Heart left ventricle (tissue), 16 donors: ENCODE results near the gene RGMB. TPM values are rescaled to one million over a fixed set of nuclear protein-coding genes. Genes with fewer than 3 reads are reported as not detected.
A peak's percentile ranks its signal among the peaks of the same experiment; 100 is the strongest.

Experiments used
- ATAC-seq, 4 donors: fragments of 200-7000 bp; cut with Tn5 transposase; one replicate each; pipeline ENCODE4 v1.9.1; 2020 to 2022; ENCODE audit warnings: moderate library complexity in 4 of 4, mild to moderate bottlenecking in 3 of 4, moderate number of reproducible peaks in 1 of 4
- DNase-seq, 5 donors: peaks; one replicate each; pipeline ENCODE4 v3.0.0-alpha.2; 2020
- H3K27ac ChIP-seq, 12 donors: fragments of 200-600 bp; sonication (generic) in 4 of 12; one replicate each; pipeline versions ENCODE4 v1.5.0 to v1.8.0; 2016 to 2022; ENCODE audit warnings: mild to moderate bottlenecking in 2 of 12
- H3K27me3 ChIP-seq, 9 donors: fragments of 200-600 bp; sonication (generic) in 2 of 9; one replicate each; pipeline versions ENCODE4 v1.5.1 to v1.8.0; 2016 to 2022; ENCODE audit warnings: mild to moderate bottlenecking in 3 of 9
- H3K36me3 ChIP-seq, 9 donors: fragments of 200-600 bp; sonication (generic) in 2 of 9; one replicate each; pipeline versions ENCODE4 v1.5.0 to v1.8.0; 2018 to 2022; ENCODE audit warnings: mild to moderate bottlenecking in 2 of 9
- H3K4me1 ChIP-seq, 12 donors: fragments of 200-600 bp; sonication (generic) in 4 of 12; one replicate each; pipeline versions ENCODE4 v1.5.0 to v1.8.0; 2016 to 2022; ENCODE audit warnings: mild to moderate bottlenecking in 3 of 12
- H3K4me3 ChIP-seq, 12 donors: fragments of 200-600 bp; sonication (generic) in 4 of 12; one replicate each; pipeline versions ENCODE4 v1.5.0 to v1.8.0; 2017 to 2022; ENCODE audit warnings: mild to moderate bottlenecking in 9 of 12, moderate library complexity in 4 of 12
- H3K9me3 ChIP-seq, 12 donors: fragments of 200-600 bp; sonication (generic) in 4 of 12; one replicate each; pipeline versions ENCODE4 v1.5.0 to v1.8.0; 2016 to 2022; ENCODE audit warnings: mild to moderate bottlenecking in 1 of 12
- CTCF ChIP-seq, 12 donors: fragments of 200-600 bp; sonication (generic) in 4 of 12; IDR thresholded peaks; one replicate each; pipeline versions ENCODE4 v1.5.0 to v1.8.0; 2018 to 2022; ENCODE audit warnings: antibody characterized with exemption in 12 of 12, mild to moderate bottlenecking in 5 of 12
- POLR2A ChIP-seq, 2 donors: fragments of 450-650 bp; IDR thresholded peaks; one replicate each; pipeline ENCODE4 v1.6.1; 2017; ENCODE audit warnings: antibody characterized with exemption in 2 of 2, mild to moderate bottlenecking in 2 of 2, moderate library complexity in 2 of 2
- WGBS, 4 donors: extraction: QIAGEN DNeasy Blood & Tissue Kit in 2 of 4; methylation state at CpG; one replicate each; pipeline versions ENCODE4 v1.1.5 to v1.1.7; 2013 to 2018; 5-methylcytosine and 5-hydroxymethylcytosine counted together
- intact Hi-C, 10 donors: fragments of 100-400 bp; cut with DNase I; formaldehyde crosslinking; loops; one replicate each; pipeline versions ENCODE4 v1.11.1 to v1.14.2; 2022
- polyA plus RNA-seq, 2 donors: library from polyadenylated mRNA; stranded (reverse); fragments of 200-250 nt; gene quantifications; one replicate each; pipeline ENCODE4 v1.2.3, GENCODE V29; 2013
- total RNA-seq, 9 donors: library from RNA; depleted of rRNA in 2 of 9; stranded (reverse); fragments of >200 nt in 2 of 9; fragmentation: NEBNext Ultra II Directional in 3 of 9; extraction: Animal tissue kit (Norgen Biotek cat#: 25700) in 3 of 9; gene quantifications; one replicate each; pipeline versions ENCODE4 v1.1.0 to v1.2.4, GENCODE V29; 2016 to 2023
- donor health status: ischemic (EF 13 %, LVEDD 7.1; RV severe dilation, severe dysfunction).
- donor health status: healthy with polysubstance abuse.
- donor health status: DM: no; HTN: yes; CAD: no.
- donor health status: DM: no; HTN: no; CAD: no.
- donor health status: ischemic (EF 25% LVEDD 6.9; RV normal size, moderate dysfunction).
- donor health status: ischemic (EF 25% LVEDD 5.7; RV mildly dilated, moderate dysfunction).
- donor health status: healthy.
- donor health status: DM: yes; HTN: yes; CAD: no.
- donor health status: ischemic (EF 35%, LVEDD 5.7; RV mildly dilated, moderate dysfunction).
- donor health status: nonischemic (EF 11% LVEDD 7.7; RV severe dilation, severe dysfunction).
- donor health status: DM: yes; HTN: yes; CAD: no.
- donor health status: PGD.
- donor health status: ischemic (EF 29% LVEDD 5.4; RV normal size, mild dysfunction).
- donor health status: nonischemic (EF 23%, LVEDD 6.1; RV moderate dilation, normal function).

RGMB gene
- total and polyA plus RNA-seq, 11 donors: 2.0 to 42.2 (median 16.1) TPM

GRCh38 chr5:98775246-98776065 lies 2.0 kb downstream of the RGMB start:
- peaks cover 0 to 11% (median 4%) of the 10 kb centered on the region in 9 donors for H3K36me3 ChIP-seq
- intact Hi-C loops: loop anchor here in 3 of 10 donors (5.0 to 10.0 kb wide), 4 partner anchors 169 to 1593 kb away; partner anchors contain the start of gene RIOK2 (in 1 of the 3)
- H3K9me3 ChIP-seq: no peaks in the 10 kb centered on the region
- H3K4me3 ChIP-seq: peak overlapping the region in 11 of 12 donors; percentile 80 to 94 (median 87)
- peaks cover 3 to 72% (median 38%) of the 10 kb centered on the region in 12 donors for H3K4me1 ChIP-seq
- H3K27ac ChIP-seq: peak overlapping the region in 4 of 12 donors; percentile 13 to 96 (median 90)
- H3K27me3 ChIP-seq: peaks cover 0 to 41% (median 0%) of the 10 kb centered on the region in 9 donors
- 67 to 70% (median 69%) methylated on average over 12 of the region's 12 CpGs for WGBS, 4 donors
- no peak for DNase-seq
- no peak for ATAC-seq
- TF ChIP-seq CTCF (IDR thresholded peaks at IDR 0.05) (no peak), POLR2A (IDR thresholded peaks at IDR 0.05) (no peak)

GRCh38 chr5:98776066-98776705 lies 2.7 kb downstream of the RGMB start:
- no peak for ATAC-seq
- peaks cover 0 to 18% (median 6%) of the 10 kb centered on the region in 9 donors for H3K36me3 ChIP-seq
- H3K9me3 ChIP-seq: no peaks in the 10 kb centered on the region
- DNase-seq: no peak
- peak overlapping the region in 1 of 12 donors; percentile 13 for H3K27ac ChIP-seq
- peak overlapping the region in 9 of 12 donors; percentile 80 to 94 (median 86) for H3K4me3 ChIP-seq
- TF ChIP-seq CTCF (IDR thresholded peaks at IDR 0.05): no peak
- TF ChIP-seq POLR2A (IDR thresholded peaks at IDR 0.05): no peak
- 62 to 74% (median 69%) methylated on average over 7 of the region's 7 CpGs for WGBS, 4 donors
- peaks cover 0 to 40% (median 0%) of the 10 kb centered on the region in 9 donors for H3K27me3 ChIP-seq
- H3K4me1 ChIP-seq: peaks cover 3 to 65% (median 40%) of the 10 kb centered on the region in 12 donors
- intact Hi-C loops: loop anchor here in 3 of 10 donors (5.0 to 10.0 kb wide), 4 partner anchors 169 to 1594 kb away; partner anchors contain the start of gene RIOK2 (in 1 of the 3)

DNA sequence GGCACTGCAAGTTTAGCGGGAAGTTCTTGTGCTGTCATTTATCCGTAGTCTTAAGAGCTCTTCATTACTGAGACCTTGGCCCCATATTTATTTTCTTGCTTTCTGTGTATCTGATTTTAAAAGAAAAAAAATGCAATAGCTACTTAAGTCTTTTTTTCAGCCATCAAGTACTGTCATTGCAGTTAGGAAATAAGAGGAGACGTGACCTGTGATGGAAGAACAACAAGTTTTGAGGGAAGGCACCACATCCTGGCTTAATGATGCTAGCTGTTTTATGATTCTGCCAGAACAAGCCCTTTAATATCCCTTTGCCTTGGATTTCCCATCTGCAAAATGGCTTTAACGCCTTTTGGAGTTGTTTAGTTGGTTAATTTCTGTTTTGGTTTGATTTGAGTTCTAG lies 3.8 kb downstream of the RGMB start:
- no peak overlapping the region for H3K27ac ChIP-seq
- H3K4me3 ChIP-seq: no peak overlapping the region
- H3K36me3 ChIP-seq: peaks cover 0 to 28% (median 6%) of the 10 kb centered on the region in 9 donors
- ATAC-seq (no peak), DNase-seq (no peak)
- H3K4me1 ChIP-seq: peaks cover 3 to 54% (median 34%) of the 10 kb centered on the region in 12 donors
- H3K9me3 ChIP-seq: no peaks in the 10 kb centered on the region
- H3K27me3 ChIP-seq: peaks cover 0 to 40% (median 0%) of the 10 kb centered on the region in 9 donors
- TF ChIP-seq CTCF (IDR thresholded peaks at IDR 0.05) (no peak), POLR2A (IDR thresholded peaks at IDR 0.05) (no peak)
- intact Hi-C loops: loop anchor here in 3 of 10 donors (5.0 to 10.0 kb wide), 4 partner anchors 168 to 1595 kb away; partner anchors contain the start of gene RIOK2 (in 1 of the 3)
- WGBS, 4 donors: 83 to 89% (median 85%) methylated on average over 4 of the region's 4 CpGs
